ENCODE measurements around the gene C22orf15. TPM values are rescaled to one million over a fixed set of nuclear protein-coding genes. Genes with fewer than 3 reads are reported as not detected.

C22orf15 gene
- polyA plus RNA-seq, 2 of the 4 experiments (the other 2 are of a cell fraction): not detected

GRCh38 chr22:23714596-23715578 is 47.9 kb upstream of the C22orf15 start:
- no peak overlapping the region for H3K27ac ChIP-seq

DNA sequence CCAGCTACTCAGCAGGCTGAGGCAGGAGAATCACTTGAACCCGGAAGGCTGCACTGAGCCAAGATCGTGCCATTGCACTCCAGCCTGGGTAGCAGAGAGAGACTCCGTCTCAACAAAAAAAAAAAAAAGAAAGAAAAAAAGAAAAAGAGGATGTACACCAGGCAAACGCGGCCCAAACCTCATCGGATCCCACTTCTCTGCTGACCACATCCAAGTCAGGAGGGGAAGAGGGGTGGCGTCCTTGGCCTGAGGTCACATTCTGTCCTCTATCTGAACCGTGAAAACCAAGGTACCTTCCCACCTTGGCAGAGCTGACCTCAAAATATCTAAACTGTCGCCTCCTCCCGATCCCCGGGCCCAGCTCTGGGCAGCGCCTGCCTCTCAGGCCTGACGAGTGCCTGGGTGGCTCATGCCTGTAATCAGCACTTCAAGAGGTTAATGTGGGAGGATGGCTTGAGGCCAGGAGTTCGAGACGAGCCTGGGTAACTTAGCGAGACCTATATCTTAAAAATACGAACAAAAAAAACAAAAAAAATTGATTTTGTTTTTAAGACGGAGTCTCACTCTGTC is 46.9 kb upstream of the C22orf15 start:
- FAIRE-seq (no peak), DNase-seq (ENCODE audit: low read depth in 1 of 2, low spot score in 1 of 2) (no peak), ATAC-seq (no peak)
- Histone ChIP-seq H3K4me3 (peak overlapping the region; percentile 69; the same call in 2 of the 3 replicates), H3K27ac (no peak overlapping the region), H3K4me2 (peak overlapping the region; percentile 69), H3K4me1 (no peaks in the 10 kb centered on the region; the same call in 2 of the 3 replicates), H3K9me3 (no peaks in the 10 kb centered on the region)
- TF ChIP-seq SREBF2 (IDR thresholded peaks at IDR 0.05) (no peak), POLR2AphosphoS2 (conservative IDR thresholded peaks at IDR 0.05; ENCODE audit: low read length) (no peak), ZSCAN20 (CRISPR knock-in tag; IDR thresholded peaks at IDR 0.05) (no peak), CBX2 (IDR thresholded peaks at IDR 0.05; ENCODE audit: borderline replicate concordance, low read depth) (no peak), SMC3 (IDR thresholded peaks at IDR 0.05) (no peak), NFE2L2 (conservative IDR thresholded peaks at IDR 0.05; ENCODE audit: low read length) (no peak), CEBPB (IDR thresholded peaks at IDR 0.05) (no peak), FOSL2 (IDR thresholded peaks at IDR 0.05) (no peak), FOSL2 (CRISPR knock-in tag; IDR thresholded peaks at IDR 0.05) (no peak), CHD2 (IDR thresholded peaks at IDR 0.05; ENCODE audit: low read length, partially characterized antibody) (no peak), FOXS1 (CRISPR knock-in tag; IDR thresholded peaks at IDR 0.05) (no peak), TFCP2L1 (CRISPR knock-in tag; IDR thresholded peaks at IDR 0.05) (no peak)
- TF ChIP-seq, protein P1, sequence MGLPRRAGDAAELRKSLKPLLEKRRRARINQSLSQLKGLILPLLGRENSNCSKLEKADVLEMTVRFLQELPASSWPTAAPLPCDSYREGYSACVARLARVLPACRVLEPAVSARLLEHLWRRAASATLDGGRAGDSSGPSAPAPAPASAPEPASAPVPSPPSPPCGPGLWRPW (IDR thresholded peaks at IDR 0.05): no peak
- TF ChIP-seq, protein P2, sequence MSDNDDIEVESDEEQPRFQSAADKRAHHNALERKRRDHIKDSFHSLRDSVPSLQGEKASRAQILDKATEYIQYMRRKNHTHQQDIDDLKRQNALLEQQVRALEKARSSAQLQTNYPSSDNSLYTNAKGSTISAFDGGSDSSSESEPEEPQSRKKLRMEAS (IDR thresholded peaks at IDR 0.05): no peak
- ChIA-PET POLR2A (no interaction called here), CTCF (no interaction called here)
- 93% methylated on average over 15 of the region's 18 CpGs for WGBS (ENCODE audit: missing lambda C conversion rate)

More at GRCh38 chr22:23714596-23715578, 47.9 kb upstream of the C22orf15 start:
- Histone ChIP-seq H3K4me1 (no peaks in the 10 kb centered on the region; the same call in 2 of the 3 replicates), H3K4me2 (no peak overlapping the region), H3K9me3 (no peaks in the 10 kb centered on the region), H3K4me3 (no peak overlapping the region)
- WGBS (ENCODE audit: missing lambda C conversion rate): 97% methylated on average over 3 of the region's 23 CpGs
- CTCF ChIA-PET: no interaction called here
- FAIRE-seq (no peak), DNase-seq (ENCODE audit: low read depth in 1 of 2, low spot score in 1 of 2) (no peak), ATAC-seq (no peak)
- POLR2A ChIA-PET: no interaction called here
- no peak for TF ChIP-seq HDAC2 (IDR thresholded peaks at IDR 0.05)

GRCh38 chr22:23716811-23717801 is 45.7 kb upstream of the C22orf15 start:
- Histone ChIP-seq H3K9me3 (no peaks in the 10 kb centered on the region), H3K4me3 (peak overlapping the region; percentile 69), H3K4me2 (peak overlapping the region; percentile 69), H3K27ac (peak overlapping the region; percentile 79 to 95), H3K4me1 (no peaks in the 10 kb centered on the region; the same call in 2 of the 3 replicates)
- ChIA-PET POLR2A (interaction anchor here (0.7 kb wide), 1 partner anchor 11 kb away, joined by 5 read pairs; no protein-coding TSS in a partner anchor), CTCF (interaction anchor here (0.7 to 1.0 kb wide), 2 partner anchors 130 to 133 kb away, joined by 3 read pairs; no protein-coding TSS in a partner anchor)
- ATAC-seq (peak; percentile 95 to 97), FAIRE-seq (no peak), DNase-seq (ENCODE audit: low read depth in 1 of 2, low spot score in 1 of 2) (peak; percentile 76 to 88)
- WGBS (ENCODE audit: missing lambda C conversion rate): under 1% methylated on average over 19 of the region's 84 CpGs
- no peak for TF ChIP-seq HEYL (CRISPR knock-in tag; IDR thresholded peaks at IDR 0.05)
- no peak for TF ChIP-seq MYC (IDR thresholded peaks at IDR 0.05; ENCODE audit: borderline replicate concordance, low read length)
- peak in 1 of 2 experiments; percentile 67; a peak in 2 of 5 replicates for TF ChIP-seq JUN (IDR thresholded peaks at IDR 0.05)
- TF ChIP-seq NR3C1 (IDR thresholded peaks at IDR 0.05): no peak
- TF ChIP-seq RFX5 (IDR thresholded peaks at IDR 0.05): no peak
- TF ChIP-seq, protein P3, sequence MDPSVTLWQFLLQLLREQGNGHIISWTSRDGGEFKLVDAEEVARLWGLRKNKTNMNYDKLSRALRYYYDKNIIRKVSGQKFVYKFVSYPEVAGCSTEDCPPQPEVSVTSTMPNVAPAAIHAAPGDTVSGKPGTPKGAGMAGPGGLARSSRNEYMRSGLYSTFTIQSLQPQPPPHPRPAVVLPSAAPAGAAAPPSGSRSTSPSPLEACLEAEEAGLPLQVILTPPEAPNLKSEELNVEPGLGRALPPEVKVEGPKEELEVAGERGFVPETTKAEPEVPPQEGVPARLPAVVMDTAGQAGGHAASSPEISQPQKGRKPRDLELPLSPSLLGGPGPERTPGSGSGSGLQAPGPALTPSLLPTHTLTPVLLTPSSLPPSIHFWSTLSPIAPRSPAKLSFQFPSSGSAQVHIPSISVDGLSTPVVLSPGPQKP (IDR thresholded peaks at IDR 0.05; ENCODE audit: low read depth, low read length): no peak
- no peak for TF ChIP-seq NFE2L2 (conservative IDR thresholded peaks at IDR 0.05; ENCODE audit: low read length)
- TF ChIP-seq BHLHE40 (IDR thresholded peaks at IDR 0.05; ENCODE audit: low read depth, low read length): peak; percentile 68
- TF ChIP-seq JUNB (IDR thresholded peaks at IDR 0.05): no peak
- no peak for TF ChIP-seq CHD2 (IDR thresholded peaks at IDR 0.05; ENCODE audit: low read length, partially characterized antibody)
- TF ChIP-seq E2F6 (IDR thresholded peaks at IDR 0.05; ENCODE audit: borderline replicate concordance, low read depth): peak; percentile 81
- TF ChIP-seq CHD4 (IDR thresholded peaks at IDR 0.05; ENCODE audit: borderline replicate concordance): no peak
- TF ChIP-seq PHF8 (IDR thresholded peaks at IDR 0.05; ENCODE audit: borderline replicate concordance, low read depth): peak; percentile 54; the same call in 1 of the 2 replicates
- no peak for TF ChIP-seq BCL3 (IDR thresholded peaks at IDR 0.05)
- no peak for TF ChIP-seq TP53 (CRISPR knock-in tag; IDR thresholded peaks at IDR 0.05)

Measured in A549 (cell line).